Measurements from ENCODE around the gene IFFO2.
A peak's percentile ranks its signal among the peaks of the same experiment; 100 is the strongest.

DNA sequence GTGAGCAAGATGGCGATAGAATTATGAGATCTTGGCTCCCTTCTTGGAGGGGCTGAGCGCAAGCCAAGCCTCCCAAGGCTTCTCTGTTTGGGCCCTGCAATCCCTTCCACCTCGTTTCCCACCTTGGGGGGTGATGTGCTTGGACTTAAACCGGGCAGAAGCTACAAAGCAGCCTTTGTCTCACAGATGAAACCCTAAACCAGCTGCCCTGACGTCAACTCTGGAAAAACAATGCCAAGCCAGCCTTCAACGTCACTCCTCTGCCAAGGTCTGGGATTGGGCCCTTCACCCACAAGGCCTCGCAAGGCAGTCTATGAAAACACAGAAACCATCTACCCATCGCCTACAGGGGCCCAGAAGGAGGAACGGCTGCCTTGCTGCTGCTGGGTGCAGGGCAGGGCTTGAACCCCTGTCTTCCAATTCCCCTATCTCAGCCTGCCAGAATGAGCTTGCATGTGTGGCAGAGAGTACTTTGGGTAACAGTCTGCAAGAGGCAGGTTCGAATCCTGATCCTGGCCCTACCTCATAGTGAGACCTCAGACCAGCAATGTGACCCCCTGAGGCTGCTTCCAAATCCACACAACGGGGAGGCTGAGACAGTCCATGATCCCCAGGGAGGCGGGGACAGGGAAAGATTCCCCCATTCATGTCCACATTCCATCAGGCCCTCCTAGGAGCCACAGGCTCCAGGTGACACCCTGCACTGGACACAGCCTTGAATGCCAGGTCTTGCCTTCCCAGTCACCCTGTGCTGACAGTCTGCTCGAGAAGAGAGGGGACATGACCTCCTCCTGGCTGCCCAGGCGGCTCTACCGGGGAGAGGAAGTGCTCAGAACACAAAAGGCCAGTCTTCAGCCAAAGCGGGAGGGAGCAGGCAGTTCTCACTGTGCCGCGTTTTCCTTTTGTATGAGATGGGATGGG is 15.0 kb downstream of the IFFO2 start:
- TF ChIP-seq, protein P1, sequence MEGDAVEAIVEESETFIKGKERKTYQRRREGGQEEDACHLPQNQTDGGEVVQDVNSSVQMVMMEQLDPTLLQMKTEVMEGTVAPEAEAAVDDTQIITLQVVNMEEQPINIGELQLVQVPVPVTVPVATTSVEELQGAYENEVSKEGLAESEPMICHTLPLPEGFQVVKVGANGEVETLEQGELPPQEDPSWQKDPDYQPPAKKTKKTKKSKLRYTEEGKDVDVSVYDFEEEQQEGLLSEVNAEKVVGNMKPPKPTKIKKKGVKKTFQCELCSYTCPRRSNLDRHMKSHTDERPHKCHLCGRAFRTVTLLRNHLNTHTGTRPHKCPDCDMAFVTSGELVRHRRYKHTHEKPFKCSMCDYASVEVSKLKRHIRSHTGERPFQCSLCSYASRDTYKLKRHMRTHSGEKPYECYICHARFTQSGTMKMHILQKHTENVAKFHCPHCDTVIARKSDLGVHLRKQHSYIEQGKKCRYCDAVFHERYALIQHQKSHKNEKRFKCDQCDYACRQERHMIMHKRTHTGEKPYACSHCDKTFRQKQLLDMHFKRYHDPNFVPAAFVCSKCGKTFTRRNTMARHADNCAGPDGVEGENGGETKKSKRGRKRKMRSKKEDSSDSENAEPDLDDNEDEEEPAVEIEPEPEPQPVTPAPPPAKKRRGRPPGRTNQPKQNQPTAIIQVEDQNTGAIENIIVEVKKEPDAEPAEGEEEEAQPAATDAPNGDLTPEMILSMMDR (IDR thresholded peaks at IDR 0.05; ENCODE audit: control extremely low read depth in 1 of 3, insufficient read depth in 1 of 3, low read depth in 1 of 3, low read length in 3 of 3) = no peak
- peak in 1 of 2 experiments; percentile 39; a peak in 1 of 3 replicates for TF ChIP-seq POLR2A (IDR thresholded peaks at IDR 0.05; ENCODE audit: control extremely low read depth in 1 of 2, low read depth in 2 of 2, low read length in 2 of 2)
- no peak for TF ChIP-seq TBP (IDR thresholded peaks at IDR 0.05; ENCODE audit: low read depth, low read length)
